Loucy (cell line): ENCODE results near the gene CER1.

Source experiments
- EZH2phosphoT487 ChIP-seq: fragments of 200-600 bp; IDR thresholded peaks from 2 replicates; pipeline ENCODE4 v1.6.1; 2018; ENCODE audit warnings: antibody characterized with exemption, mild to moderate bottlenecking, moderate library complexity, borderline replicate concordance
- TF ChIP-seq, protein P1 (sequence below): fragments of 200-600 bp; sonication (generic); conservative IDR thresholded peaks from 2 replicates; pipeline ENCODE4 v1.5.1; 2014; ENCODE audit warnings: mild to moderate bottlenecking, antibody characterized with exemption, low read length

DNA sequence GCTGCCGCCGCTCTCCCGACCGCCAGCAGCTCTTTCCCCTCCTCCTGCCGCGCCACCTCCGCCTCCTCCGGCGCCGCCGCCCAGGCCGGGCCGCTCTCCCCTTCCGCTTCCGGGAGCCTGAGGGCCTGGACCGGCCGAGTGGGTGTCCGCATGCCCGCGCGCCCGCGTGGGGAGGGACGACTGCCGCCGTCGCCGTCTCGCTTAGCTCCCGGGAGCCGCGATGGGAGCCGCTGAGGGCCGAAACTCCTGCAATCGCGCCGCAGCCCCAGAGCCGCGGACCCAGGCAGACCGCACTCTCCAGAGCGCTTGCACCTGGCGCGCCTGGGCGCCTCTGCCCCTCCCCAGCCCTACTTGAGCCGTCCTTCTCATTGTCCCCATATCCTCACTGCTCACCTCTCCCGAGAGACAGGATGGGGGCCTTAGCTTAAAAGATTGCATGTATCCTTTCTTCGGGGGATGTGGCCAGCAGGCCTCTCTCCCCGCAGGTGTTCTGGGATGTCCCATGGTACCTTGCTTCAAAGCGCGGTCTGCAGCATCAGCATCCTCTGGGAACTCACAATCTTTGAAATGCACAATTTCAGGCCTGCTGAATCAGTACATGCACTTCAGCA is 29.2 kb downstream of the CER1 start, which contains the start of gene ZDHHC21:
- TF ChIP-seq, protein P1, sequence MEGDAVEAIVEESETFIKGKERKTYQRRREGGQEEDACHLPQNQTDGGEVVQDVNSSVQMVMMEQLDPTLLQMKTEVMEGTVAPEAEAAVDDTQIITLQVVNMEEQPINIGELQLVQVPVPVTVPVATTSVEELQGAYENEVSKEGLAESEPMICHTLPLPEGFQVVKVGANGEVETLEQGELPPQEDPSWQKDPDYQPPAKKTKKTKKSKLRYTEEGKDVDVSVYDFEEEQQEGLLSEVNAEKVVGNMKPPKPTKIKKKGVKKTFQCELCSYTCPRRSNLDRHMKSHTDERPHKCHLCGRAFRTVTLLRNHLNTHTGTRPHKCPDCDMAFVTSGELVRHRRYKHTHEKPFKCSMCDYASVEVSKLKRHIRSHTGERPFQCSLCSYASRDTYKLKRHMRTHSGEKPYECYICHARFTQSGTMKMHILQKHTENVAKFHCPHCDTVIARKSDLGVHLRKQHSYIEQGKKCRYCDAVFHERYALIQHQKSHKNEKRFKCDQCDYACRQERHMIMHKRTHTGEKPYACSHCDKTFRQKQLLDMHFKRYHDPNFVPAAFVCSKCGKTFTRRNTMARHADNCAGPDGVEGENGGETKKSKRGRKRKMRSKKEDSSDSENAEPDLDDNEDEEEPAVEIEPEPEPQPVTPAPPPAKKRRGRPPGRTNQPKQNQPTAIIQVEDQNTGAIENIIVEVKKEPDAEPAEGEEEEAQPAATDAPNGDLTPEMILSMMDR: no peak
- TF ChIP-seq EZH2phosphoT487: no peak
